ENCODE data around the gene CSMD2. TPM values are rescaled to one million over a fixed set of nuclear protein-coding genes. Genes with fewer than 3 reads are reported as not detected.

The CSMD2 gene
- total RNA-seq, 2 experiments from 2014 or later, result not detected

- H3K4me1 ChIP-seq (ENCODE audit: insufficient read depth, low read length), result no peaks in the 10 kb centered on the region
- CTCF ChIA-PET, result no interaction called here
- Mint-ChIP-seq H3K36me3 (ENCODE audit: low read depth) (no peaks in the 10 kb centered on the region), H3K9me3 (peaks cover 3% of the 10 kb centered on the region), H3K27ac (no peak overlapping the region), H3K27me3 (peaks cover 24% of the 10 kb centered on the region), H3K4me1 (ENCODE audit: low read depth) (no peaks in the 10 kb centered on the region), H3K4me3 (no peak overlapping the region)
- ATAC-seq (ENCODE audit: poor library complexity) (no peak), DNase-seq (no peak)
- no peaks in the 10 kb centered on the region for H3K9me3 ChIP-seq (ENCODE audit: control insufficient read depth in 1 of 2, insufficient read depth in 1 of 2, low read length in 2 of 2)
- H3K4me3 ChIP-seq (ENCODE audit: low read length), result no peak overlapping the region
- H3K36me3 ChIP-seq (ENCODE audit: insufficient read depth, low read length), result no peaks in the 10 kb centered on the region
- POLR2A ChIA-PET, result no interaction called here
- no peak overlapping the region for H3K27ac ChIP-seq (ENCODE audit: low read depth in 1 of 2, low read length in 2 of 2)
- intact Hi-C loops (cut with DNase I, micrococcal nuclease), result no loop called here
- H3K27me3 ChIP-seq (ENCODE audit: control insufficient read depth in 1 of 2, insufficient read depth in 2 of 2, low read length in 2 of 2), result peaks cover 0 to 14% of the 10 kb centered on the region in 2 experiments
- no peak for TF ChIP-seq CTCF (IDR thresholded peaks at IDR 0.05)
Observed at GRCh38 chr1:34075576-34075975, 89.5 kb downstream of the CSMD2 start.

GRCh38 chr1:34073028-34073695, 91.9 kb downstream of the CSMD2 start:
- Mint-ChIP-seq H3K27ac (no peak overlapping the region), H3K36me3 (ENCODE audit: low read depth) (no peaks in the 10 kb centered on the region), H3K27me3 (peaks cover 35% of the 10 kb centered on the region), H3K4me1 (ENCODE audit: low read depth) (no peaks in the 10 kb centered on the region), H3K4me3 (no peak overlapping the region), H3K9me3 (no peaks in the 10 kb centered on the region)
- TF ChIP-seq CTCF (IDR thresholded peaks at IDR 0.05), result no peak
- H3K27ac ChIP-seq (ENCODE audit: low read depth in 1 of 2, low read length in 2 of 2), result no peak overlapping the region
- H3K4me1 ChIP-seq (ENCODE audit: insufficient read depth, low read length), result no peaks in the 10 kb centered on the region
- DNase-seq, result no peak
- H3K4me3 ChIP-seq (ENCODE audit: low read length), result no peak overlapping the region
- ChIA-PET POLR2A (no interaction called here), CTCF (no interaction called here)
- peaks cover 0 to 14% of the 10 kb centered on the region in 2 experiments for H3K27me3 ChIP-seq (ENCODE audit: control insufficient read depth in 1 of 2, insufficient read depth in 2 of 2, low read length in 2 of 2)
- H3K9me3 ChIP-seq (ENCODE audit: control insufficient read depth in 1 of 2, insufficient read depth in 1 of 2, low read length in 2 of 2), result no peaks in the 10 kb centered on the region
- H3K36me3 ChIP-seq (ENCODE audit: insufficient read depth, low read length), result no peaks in the 10 kb centered on the region
- no peak for ATAC-seq (ENCODE audit: poor library complexity)
- intact Hi-C loops (cut with DNase I, micrococcal nuclease), result no loop called here

- CTCF ChIA-PET, result no interaction called here
- Histone ChIP-seq H3K9me3 (ENCODE audit: control insufficient read depth in 1 of 2, insufficient read depth in 1 of 2, low read length in 2 of 2) (peaks cover 0 to 4% of the 10 kb centered on the region in 2 experiments), H3K27me3 (ENCODE audit: control insufficient read depth in 1 of 2, insufficient read depth in 2 of 2, low read length in 2 of 2) (peaks cover 0 to 11% of the 10 kb centered on the region in 2 experiments), H3K36me3 (ENCODE audit: insufficient read depth, low read length) (no peaks in the 10 kb centered on the region), H3K4me1 (ENCODE audit: insufficient read depth, low read length) (no peaks in the 10 kb centered on the region), H3K4me3 (ENCODE audit: low read length) (no peak overlapping the region), H3K27ac (ENCODE audit: low read depth in 1 of 2, low read length in 2 of 2) (no peak overlapping the region)
- intact Hi-C loops (cut with DNase I, micrococcal nuclease), result no loop called here
- Mint-ChIP-seq H3K27me3 (peaks cover 42% of the 10 kb centered on the region), H3K4me1 (ENCODE audit: low read depth) (no peaks in the 10 kb centered on the region), H3K9me3 (no peaks in the 10 kb centered on the region), H3K36me3 (ENCODE audit: low read depth) (no peaks in the 10 kb centered on the region), H3K4me3 (no peak overlapping the region), H3K27ac (no peak overlapping the region)
- DNase-seq (no peak), ATAC-seq (ENCODE audit: poor library complexity) (no peak)
- POLR2A ChIA-PET, result no interaction called here
- TF ChIP-seq CTCF (IDR thresholded peaks at IDR 0.05), result no peak
Observed at GRCh38 chr1:34070201-34070836, 94.7 kb downstream of the CSMD2 start.

Measured in CD4-positive, alpha-beta T cell (primary cell).